ENCODE measurements around the gene GJD4.

DNA sequence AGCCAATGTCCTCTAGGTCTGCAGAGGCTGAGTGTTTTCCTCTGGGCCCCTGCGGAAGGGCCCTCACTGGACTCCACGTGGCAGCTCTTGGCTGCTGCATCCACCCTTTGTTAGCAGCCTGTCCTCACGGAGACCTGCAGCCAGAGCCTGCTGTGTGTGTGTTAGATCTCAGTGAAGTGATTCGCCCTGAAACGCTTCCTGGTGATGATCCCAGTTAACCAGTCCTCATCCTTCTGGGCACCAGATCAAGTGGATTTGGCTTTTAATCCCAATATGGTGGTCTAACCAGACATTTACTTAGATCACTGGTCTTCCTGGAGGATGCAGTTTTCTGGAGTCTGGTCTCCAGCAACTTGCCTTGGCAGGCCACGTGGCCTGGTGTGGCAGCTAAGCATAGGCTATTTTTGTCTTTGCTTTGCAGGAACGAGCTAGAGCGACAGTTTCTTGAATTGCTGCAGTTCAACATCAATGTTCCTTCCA lies 39.5 kb upstream of the GJD4 start:
- TF ChIP-seq, protein P1, sequence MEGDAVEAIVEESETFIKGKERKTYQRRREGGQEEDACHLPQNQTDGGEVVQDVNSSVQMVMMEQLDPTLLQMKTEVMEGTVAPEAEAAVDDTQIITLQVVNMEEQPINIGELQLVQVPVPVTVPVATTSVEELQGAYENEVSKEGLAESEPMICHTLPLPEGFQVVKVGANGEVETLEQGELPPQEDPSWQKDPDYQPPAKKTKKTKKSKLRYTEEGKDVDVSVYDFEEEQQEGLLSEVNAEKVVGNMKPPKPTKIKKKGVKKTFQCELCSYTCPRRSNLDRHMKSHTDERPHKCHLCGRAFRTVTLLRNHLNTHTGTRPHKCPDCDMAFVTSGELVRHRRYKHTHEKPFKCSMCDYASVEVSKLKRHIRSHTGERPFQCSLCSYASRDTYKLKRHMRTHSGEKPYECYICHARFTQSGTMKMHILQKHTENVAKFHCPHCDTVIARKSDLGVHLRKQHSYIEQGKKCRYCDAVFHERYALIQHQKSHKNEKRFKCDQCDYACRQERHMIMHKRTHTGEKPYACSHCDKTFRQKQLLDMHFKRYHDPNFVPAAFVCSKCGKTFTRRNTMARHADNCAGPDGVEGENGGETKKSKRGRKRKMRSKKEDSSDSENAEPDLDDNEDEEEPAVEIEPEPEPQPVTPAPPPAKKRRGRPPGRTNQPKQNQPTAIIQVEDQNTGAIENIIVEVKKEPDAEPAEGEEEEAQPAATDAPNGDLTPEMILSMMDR (IDR thresholded peaks at IDR 0.05): no peak
- TF ChIP-seq POLR2A (IDR thresholded peaks at IDR 0.05): no peak

Measured in esophagus squamous epithelium (tissue), 4 donors.